B cell (primary cell): ENCODE results near the gene SLC22A13. TPM values are rescaled to one million over a fixed set of nuclear protein-coding genes. Genes with fewer than 3 reads are reported as not detected.

ENCODE experiments used
- ATAC-seq: fragments of 200-7000 bp; cut with Tn5 transposase; one replicate; pipeline ENCODE4 v1.10.0; 2021; ENCODE audit warnings: low read depth, mild to moderate bottlenecking, moderate number of reproducible peaks, moderate library complexity
- CTCF ChIA-PET: fragments of 350-600 bp; sonication (Branson Sonifier 250); formaldehyde crosslinking; loops from one replicate; lab custom pipeline; 2021; ENCODE audit warnings: antibody characterized with exemption, inconsistent platforms; lab: Charles Lee
- POLR2A ChIA-PET: fragments of 350-600 bp; sonication (Branson Sonifier 250); formaldehyde crosslinking; loops from one replicate; lab custom pipeline; 2021; ENCODE audit warnings: antibody characterized with exemption; lab: Charles Lee
- DNase-seq: peaks from one replicate; pipeline ENCODE4 v3.0.0; 2013
- H2AFZ ChIP-seq: 2 replicates; pipeline ENCODE4 v1.6.1; 2012; ENCODE audit warnings: mild to moderate bottlenecking, low read depth, low read length; ENCODE audit not compliant: insufficient read depth, poor library complexity, severe bottlenecking
- H3K27ac ChIP-seq, 2 donors: 1 replicate in 1 of 2; 2 replicates in 1 of 2; pipeline ENCODE4 v1.5.1; 2012 to 2013; ENCODE audit warnings: low read length in 2 of 2, mild to moderate bottlenecking in 2 of 2, moderate library complexity in 1 of 2
- H3K27me3 ChIP-seq, 4 experiments: fragments of 200-600 bp in 1 of 4; sonication (generic) in 1 of 4; replicated peaks in 1 of 4; 1 replicate in 2 of 4; 2 replicates in 2 of 4; pipeline versions ENCODE4 v1.6.1 to v1.7.0; 2013 to 2016; ENCODE audit warnings: low read length in 3 of 4, mild to moderate bottlenecking in 2 of 4, mixed read lengths in 1 of 4, moderate library complexity in 1 of 4; ENCODE audit not compliant: insufficient read depth in 4 of 4, control insufficient read depth in 3 of 4; ENCODE audit errors: control extremely low read depth in 1 of 4
- H3K36me3 ChIP-seq, 2 experiments: replicated peaks in 1 of 2; 1 replicate in 1 of 2; 2 replicates in 1 of 2; pipeline versions ENCODE4 v1.6.1 to v1.7.1; 2013; ENCODE audit warnings: low read length in 1 of 2; ENCODE audit not compliant: insufficient read depth in 2 of 2, control insufficient read depth in 1 of 2; ENCODE audit errors: control extremely low read depth in 1 of 2, extremely low read depth in 1 of 2
- H3K4me1 ChIP-seq, 2 donors: fragments of 200-600 bp in 1 of 2; sonication (generic) in 1 of 2; 1 replicate in 1 of 2; 2 replicates in 1 of 2; pipeline versions ENCODE4 v1.5.1 to v1.6.1; 2013 to 2017; ENCODE audit warnings: low read length in 2 of 2; ENCODE audit not compliant: control insufficient read depth in 2 of 2, insufficient read depth in 2 of 2
- H3K4me2 ChIP-seq: replicated peaks from 2 replicates; pipeline ENCODE3; 2012; ENCODE audit warnings: mild to moderate bottlenecking, low read depth, low read length; ENCODE audit not compliant: poor library complexity, severe bottlenecking
- H3K4me3 ChIP-seq, 5 experiments: fragments of 200-600 bp in 1 of 5; sonication (generic) in 1 of 5; 1 replicate in 3 of 5; 2 replicates in 2 of 5; pipeline versions ENCODE4 v1.5.1 to v1.7.0; 2011 to 2016; ENCODE audit warnings: low read length in 4 of 5, mild to moderate bottlenecking in 4 of 5, low read depth in 2 of 5, control low read depth in 1 of 5, moderate library complexity in 1 of 5; ENCODE audit not compliant: insufficient read depth in 1 of 5; ENCODE audit errors: control extremely low read depth in 1 of 5, extremely low read depth in 1 of 5
- H3K79me2 ChIP-seq: fragments of 200-600 bp; sonication (generic); one replicate; pipeline ENCODE4 v1.6.0; 2016; ENCODE audit warnings: low read length; ENCODE audit not compliant: control insufficient read depth, insufficient read depth
- H3K9ac ChIP-seq: fragments of 200-600 bp; sonication (generic); 2 replicates; pipeline ENCODE4 v1.6.1; 2017; ENCODE audit warnings: mild to moderate bottlenecking, low read length, moderate library complexity
- H3K9me3 ChIP-seq, 3 donors: one replicate each; pipeline versions ENCODE4 v1.6.1 to v1.7.1; 2013; ENCODE audit warnings: low read length in 2 of 3; ENCODE audit not compliant: control insufficient read depth in 2 of 3, insufficient read depth in 1 of 3; ENCODE audit errors: control extremely low read depth in 1 of 3
- H4K20me1 ChIP-seq: 2 replicates; pipeline ENCODE4 v1.6.0; 2012; ENCODE audit warnings: mild to moderate bottlenecking, low read length; ENCODE audit not compliant: insufficient read depth, control insufficient read depth, poor library complexity, severe bottlenecking
- H3K27ac Mint-ChIP-seq: one replicate; pipeline ENCODE4 v1.8.0; 2021; ENCODE audit warnings: mixed read lengths
- H3K27me3 Mint-ChIP-seq: one replicate; pipeline ENCODE4 v1.8.0; 2021; ENCODE audit warnings: mixed read lengths
- H3K4me1 Mint-ChIP-seq: one replicate; pipeline ENCODE4 v1.8.0; 2021; ENCODE audit warnings: mixed read lengths
- H3K4me3 Mint-ChIP-seq: one replicate; pipeline ENCODE4 v1.8.0; 2021; ENCODE audit warnings: mixed read lengths
- H3K9me3 Mint-ChIP-seq: one replicate; pipeline ENCODE4 v1.8.0; 2022; ENCODE audit warnings: mixed read lengths; ENCODE audit not compliant: insufficient read depth
- EZH2 ChIP-seq: IDR thresholded peaks from 2 replicates; pipeline ENCODE4 v1.6.1; 2012; ENCODE audit warnings: borderline replicate concordance, low read depth, mild to moderate bottlenecking, moderate library complexity, low read length; ENCODE audit not compliant: insufficient read depth, poor library complexity, severe bottlenecking
- WGBS: methylation state at CpG from one replicate; pipeline ENCODE4 v1.1.5; 2013; ENCODE audit warnings: missing lambda C conversion rate; ENCODE audit not compliant: insufficient coverage; 5-methylcytosine and 5-hydroxymethylcytosine counted together
- intact Hi-C: fragments of 100-400 bp; cut with micrococcal nuclease; formaldehyde crosslinking; loops from one replicate; pipeline ENCODE4 v1.10.0; 2022
- polyA plus RNA-seq: library from polyadenylated mRNA; depleted of rRNA; stranded (reverse); fragments of >200 nt; gene quantifications from 2 replicates; pipeline ENCODE4 v1.2.3, GENCODE V29; 2012
- total RNA-seq, 2 donors: library from RNA; stranded (reverse); fragments of 120-200 nt in 1 of 2; gene quantifications; 1 replicate in 1 of 2; 2 replicates in 1 of 2; pipeline versions ENCODE4 v1.2.3 to v1.2.4, GENCODE V29; 2013 to 2022
- TF ChIP-seq, protein P1 (sequence below): fragments of 200-600 bp; IDR thresholded peaks from one replicate; pipeline ENCODE4 v1.8.0; 2022; ENCODE audit warnings: antibody characterized with exemption, mild to moderate bottlenecking

The SLC22A13 gene
- total and polyA plus RNA-seq, 2 donors (not counting 1 experiment from before 2014, with no cell fraction given), result 0.31 to 0.91 TPM

DNA sequence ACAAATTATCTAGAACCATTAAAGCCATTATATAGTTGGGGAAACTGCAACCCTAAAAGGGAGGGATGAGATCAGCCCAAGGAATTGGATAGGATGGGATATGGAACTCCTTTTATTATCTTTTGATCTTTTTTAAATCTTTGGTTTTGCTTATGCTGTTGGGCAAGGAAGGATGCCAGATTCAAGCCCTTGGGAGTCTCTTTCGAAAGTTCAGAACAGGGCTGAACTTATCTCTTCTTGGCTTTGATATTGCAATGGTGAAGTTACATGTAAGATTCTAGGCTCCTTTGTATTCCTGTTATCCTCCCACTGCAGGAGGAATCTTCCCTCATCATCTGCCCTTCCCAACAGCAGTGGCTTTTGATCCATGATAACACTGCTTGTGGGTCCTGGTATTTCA lies 10.0 kb upstream of the SLC22A13 start:
- H4K20me1 ChIP-seq, result no peaks in the 10 kb centered on the region

DNA sequence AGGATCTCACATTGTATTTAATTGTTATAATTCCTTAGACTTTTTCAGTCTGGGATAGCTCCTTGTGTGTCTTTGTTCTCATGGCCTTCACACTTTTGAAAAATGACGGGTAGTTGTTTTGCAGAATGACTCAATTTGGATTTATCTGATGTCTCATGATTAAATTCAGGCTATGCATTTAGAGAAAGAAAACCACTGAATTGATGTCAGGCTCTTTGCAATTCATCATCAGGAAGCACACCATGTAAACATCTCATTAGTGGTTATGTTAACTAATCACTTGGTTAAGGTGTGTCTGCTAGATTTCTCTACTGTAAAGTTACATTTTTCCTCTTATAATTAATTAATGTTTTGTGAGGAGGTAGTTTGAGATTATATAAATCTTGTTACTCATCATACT lies 8.0 kb upstream of the SLC22A13 start:
- CTCF ChIA-PET, result no interaction called here

More for the DNA sequence above, 10.0 kb upstream of the SLC22A13 start:
- Histone ChIP-seq H3K4me3 (no peak overlapping the region), H3K9ac (no peak overlapping the region), H3K4me2 (no peak overlapping the region), H3K27ac (no peak overlapping the region), H3K79me2 (no peaks in the 10 kb centered on the region), H3K27me3 (no peaks in the 10 kb centered on the region), H3K36me3 (peaks cover 1 to 42% of the 10 kb centered on the region in 2 experiments), H3K4me1 (no peaks in the 10 kb centered on the region), H3K9me3 (no peaks in the 10 kb centered on the region), H2AFZ (no peak overlapping the region)
- CTCF ChIA-PET, result interaction anchor here (1.1 kb wide), 1 partner anchor 18 kb away, joined by 3 read pairs; no protein-coding TSS in a partner anchor
- DNase-seq (no peak), ATAC-seq (no peak)
- TF ChIP-seq, protein P1, sequence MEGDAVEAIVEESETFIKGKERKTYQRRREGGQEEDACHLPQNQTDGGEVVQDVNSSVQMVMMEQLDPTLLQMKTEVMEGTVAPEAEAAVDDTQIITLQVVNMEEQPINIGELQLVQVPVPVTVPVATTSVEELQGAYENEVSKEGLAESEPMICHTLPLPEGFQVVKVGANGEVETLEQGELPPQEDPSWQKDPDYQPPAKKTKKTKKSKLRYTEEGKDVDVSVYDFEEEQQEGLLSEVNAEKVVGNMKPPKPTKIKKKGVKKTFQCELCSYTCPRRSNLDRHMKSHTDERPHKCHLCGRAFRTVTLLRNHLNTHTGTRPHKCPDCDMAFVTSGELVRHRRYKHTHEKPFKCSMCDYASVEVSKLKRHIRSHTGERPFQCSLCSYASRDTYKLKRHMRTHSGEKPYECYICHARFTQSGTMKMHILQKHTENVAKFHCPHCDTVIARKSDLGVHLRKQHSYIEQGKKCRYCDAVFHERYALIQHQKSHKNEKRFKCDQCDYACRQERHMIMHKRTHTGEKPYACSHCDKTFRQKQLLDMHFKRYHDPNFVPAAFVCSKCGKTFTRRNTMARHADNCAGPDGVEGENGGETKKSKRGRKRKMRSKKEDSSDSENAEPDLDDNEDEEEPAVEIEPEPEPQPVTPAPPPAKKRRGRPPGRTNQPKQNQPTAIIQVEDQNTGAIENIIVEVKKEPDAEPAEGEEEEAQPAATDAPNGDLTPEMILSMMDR, result no peak
- no peak for TF ChIP-seq EZH2
- no peak overlapping the region for H3K27ac Mint-ChIP-seq
- no peaks in the 10 kb centered on the region for H3K27me3 Mint-ChIP-seq
- H3K9me3 Mint-ChIP-seq, result no peaks in the 10 kb centered on the region
- no peak overlapping the region for H3K4me3 Mint-ChIP-seq
- H3K4me1 Mint-ChIP-seq, result no peaks in the 10 kb centered on the region
- intact Hi-C loops, result no loop called here
- POLR2A ChIA-PET, result no interaction called here
- 100% methylated on average over 1 of the region's 1 CpG for WGBS

More for the DNA sequence above, 8.0 kb upstream of the SLC22A13 start:
- Histone ChIP-seq H3K4me2 (no peak overlapping the region), H3K27ac (no peak overlapping the region), H3K36me3 (peaks cover 0 to 27% of the 10 kb centered on the region in 2 experiments), H3K79me2 (no peaks in the 10 kb centered on the region), H3K4me3 (no peak overlapping the region), H3K9ac (no peak overlapping the region), H3K4me1 (no peaks in the 10 kb centered on the region), H3K27me3 (no peaks in the 10 kb centered on the region), H2AFZ (no peak overlapping the region), H4K20me1 (no peaks in the 10 kb centered on the region), H3K9me3 (no peaks in the 10 kb centered on the region)
- no peaks in the 10 kb centered on the region for H3K27me3 Mint-ChIP-seq
- no peaks in the 10 kb centered on the region for H3K9me3 Mint-ChIP-seq
- H3K4me1 Mint-ChIP-seq, result no peaks in the 10 kb centered on the region
- 60% methylated on average over 1 of the region's 1 CpG for WGBS
- POLR2A ChIA-PET, result no interaction called here
- no peak for TF ChIP-seq EZH2
- TF ChIP-seq, protein P1, result no peak
- DNase-seq (no peak), ATAC-seq (no peak)
- intact Hi-C loops, result no loop called here
- H3K27ac Mint-ChIP-seq, result no peak overlapping the region
- H3K4me3 Mint-ChIP-seq, result no peak overlapping the region
